ENCODE results near the gene TEX54.
"Not testable (repeated sequence)": the region's sequence is repeated elsewhere in the genome, so short reads cannot be mapped to it uniquely, and the experiment has no call there.

Gene TEX54

GRCh38 chr11:62874851-62875250 is 42.2 kb upstream of the TEX54 start:
- H3K27ac ChIP-seq, result no peak overlapping the region
- H2AFZ ChIP-seq (ENCODE audit: low read depth), result no peak overlapping the region
- peaks cover 8% of the 10 kb centered on the region for H3K4me1 ChIP-seq (ENCODE audit: low read depth, poor library complexity, severe bottlenecking)
- H3K4me3 ChIP-seq (IDR thresholded peaks at IDR 0.05; ENCODE audit: insufficient read depth, low read depth, low read length), result no peak overlapping the region
- no peak for TF ChIP-seq CTCF (conservative IDR thresholded peaks at IDR 0.05; ENCODE audit: low read depth, low read length)
- H3K36me3 ChIP-seq (ENCODE audit: insufficient read depth), result no peaks in the 10 kb centered on the region
- H4K20me1 ChIP-seq (ENCODE audit: insufficient read depth), result no peaks in the 10 kb centered on the region
- H3K4me2 ChIP-seq, result no peak overlapping the region
- H3K27me3 ChIP-seq (ENCODE audit: insufficient read depth, low read depth), result no peaks in the 10 kb centered on the region
- H3K9ac ChIP-seq, result no peak overlapping the region
- peaks cover 35% of the 10 kb centered on the region; the same call in 1 of the 2 replicates for H3K79me2 ChIP-seq (ENCODE audit: insufficient read depth, low read depth)

- no peak overlapping the region for H3K27ac ChIP-seq
- H2AFZ ChIP-seq (ENCODE audit: low read depth), result no peak overlapping the region
- no peak overlapping the region for H3K4me2 ChIP-seq
- peaks cover 43% of the 10 kb centered on the region for H3K4me1 ChIP-seq (ENCODE audit: low read depth, poor library complexity, severe bottlenecking)
- H3K79me2 ChIP-seq (ENCODE audit: insufficient read depth, low read depth), result peaks cover 92% of the 10 kb centered on the region
- no peaks in the 10 kb centered on the region for H3K27me3 ChIP-seq (ENCODE audit: insufficient read depth, low read depth)
- 0 out of 2 replicates have a peak, but pooled peaks cover 3% of the 10 kb centered on the region for H4K20me1 ChIP-seq (ENCODE audit: insufficient read depth)
- no peak for TF ChIP-seq CTCF (conservative IDR thresholded peaks at IDR 0.05; ENCODE audit: low read depth, low read length)
- H3K9ac ChIP-seq, result no peak overlapping the region
- H3K36me3 ChIP-seq (ENCODE audit: insufficient read depth), result no peaks in the 10 kb centered on the region; the same call in 1 of the 2 replicates
- no peak overlapping the region for H3K4me3 ChIP-seq (IDR thresholded peaks at IDR 0.05; ENCODE audit: insufficient read depth, low read depth, low read length)
Observed at GRCh38 chr11:62865635-62866034, 33.0 kb upstream of the TEX54 start.

- no peak overlapping the region for H3K27ac ChIP-seq
- peaks cover 91% of the 10 kb centered on the region for H3K79me2 ChIP-seq (ENCODE audit: insufficient read depth, low read depth)
- no peak overlapping the region for H2AFZ ChIP-seq (ENCODE audit: low read depth)
- H3K27me3 ChIP-seq (ENCODE audit: insufficient read depth, low read depth), result no peaks in the 10 kb centered on the region
- 0 out of 2 replicates have a peak, but pooled peaks cover 3% of the 10 kb centered on the region for H4K20me1 ChIP-seq (ENCODE audit: insufficient read depth)
- H3K4me2 ChIP-seq, result no peak overlapping the region
- no peak for TF ChIP-seq CTCF (conservative IDR thresholded peaks at IDR 0.05; ENCODE audit: low read depth, low read length)
- no peak overlapping the region for H3K4me3 ChIP-seq (IDR thresholded peaks at IDR 0.05; ENCODE audit: insufficient read depth, low read depth, low read length)
- H3K4me1 ChIP-seq (ENCODE audit: low read depth, poor library complexity, severe bottlenecking), result peaks cover 52% of the 10 kb centered on the region
- H3K36me3 ChIP-seq (ENCODE audit: insufficient read depth), result no peaks in the 10 kb centered on the region; the same call in 1 of the 2 replicates
- no peak overlapping the region for H3K9ac ChIP-seq
Observed at GRCh38 chr11:62863687-62864335, 31.2 kb upstream of the TEX54 start.

GRCh38 chr11:62861564-62862192 is 29.0 kb upstream of the TEX54 start:
- H3K36me3 ChIP-seq (ENCODE audit: insufficient read depth); H4K20me1 ChIP-seq (ENCODE audit: insufficient read depth); H3K4me3 ChIP-seq (IDR thresholded peaks at IDR 0.05; ENCODE audit: insufficient read depth, low read depth, low read length); H2AFZ ChIP-seq (ENCODE audit: low read depth); H3K9ac ChIP-seq; H3K27me3 ChIP-seq (ENCODE audit: insufficient read depth, low read depth): not testable (repeated sequence)
- H3K27ac ChIP-seq, result peak overlapping the region; percentile 29
- H3K4me1 ChIP-seq (ENCODE audit: low read depth, poor library complexity, severe bottlenecking), result peaks cover 67% of the 10 kb centered on the region
- peak overlapping the region; percentile 18; the same call in 1 of the 2 replicates for H3K4me2 ChIP-seq
- H3K79me2 ChIP-seq (ENCODE audit: insufficient read depth, low read depth), result peaks cover 90% of the 10 kb centered on the region
